Measurements from ENCODE around the gene TBC1D5.
"Not testable (repeated sequence)": the region's sequence is repeated elsewhere in the genome, so short reads cannot be mapped to it uniquely, and the experiment has no call there.

Gene TBC1D5

DNA sequence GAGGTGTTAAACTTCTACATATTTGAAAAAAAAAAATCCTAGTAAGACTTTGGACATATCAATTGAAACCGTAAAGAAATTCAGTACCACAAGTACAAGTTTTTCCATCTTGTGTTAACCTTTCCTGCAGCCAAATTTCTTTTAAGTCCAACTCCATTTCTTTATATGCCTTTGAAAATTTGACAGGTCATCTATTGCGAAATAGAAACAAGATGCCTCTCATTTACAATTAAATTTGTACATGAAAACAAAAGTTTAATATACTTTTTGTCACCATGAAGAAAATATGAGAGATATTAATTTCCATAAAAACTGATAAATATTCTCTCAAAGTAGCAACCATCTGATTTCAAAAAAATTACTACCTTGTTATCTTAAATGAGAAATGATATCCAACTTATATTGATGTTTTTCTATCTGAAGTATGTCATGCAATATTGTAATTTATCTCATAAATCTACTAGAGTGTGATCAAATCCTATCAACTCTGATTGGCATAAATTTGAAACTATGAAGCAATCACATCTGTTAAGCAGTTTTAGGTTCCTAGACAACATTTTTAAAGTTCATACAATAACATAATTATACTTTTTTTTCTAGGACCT, 68.2 kb downstream of the TBC1D5 start:
- Histone ChIP-seq H3K36me3 (no peaks in the 10 kb centered on the region), H3K9me3 (no peaks in the 10 kb centered on the region), H3K27me3 (no peaks in the 10 kb centered on the region), H3K4me3 (no peak overlapping the region), H3K4me1 (peaks cover 0 to 4% (median 0%) of the 10 kb centered on the region in 4 donors), H3K27ac (no peak overlapping the region)
- TF ChIP-seq, protein P1, sequence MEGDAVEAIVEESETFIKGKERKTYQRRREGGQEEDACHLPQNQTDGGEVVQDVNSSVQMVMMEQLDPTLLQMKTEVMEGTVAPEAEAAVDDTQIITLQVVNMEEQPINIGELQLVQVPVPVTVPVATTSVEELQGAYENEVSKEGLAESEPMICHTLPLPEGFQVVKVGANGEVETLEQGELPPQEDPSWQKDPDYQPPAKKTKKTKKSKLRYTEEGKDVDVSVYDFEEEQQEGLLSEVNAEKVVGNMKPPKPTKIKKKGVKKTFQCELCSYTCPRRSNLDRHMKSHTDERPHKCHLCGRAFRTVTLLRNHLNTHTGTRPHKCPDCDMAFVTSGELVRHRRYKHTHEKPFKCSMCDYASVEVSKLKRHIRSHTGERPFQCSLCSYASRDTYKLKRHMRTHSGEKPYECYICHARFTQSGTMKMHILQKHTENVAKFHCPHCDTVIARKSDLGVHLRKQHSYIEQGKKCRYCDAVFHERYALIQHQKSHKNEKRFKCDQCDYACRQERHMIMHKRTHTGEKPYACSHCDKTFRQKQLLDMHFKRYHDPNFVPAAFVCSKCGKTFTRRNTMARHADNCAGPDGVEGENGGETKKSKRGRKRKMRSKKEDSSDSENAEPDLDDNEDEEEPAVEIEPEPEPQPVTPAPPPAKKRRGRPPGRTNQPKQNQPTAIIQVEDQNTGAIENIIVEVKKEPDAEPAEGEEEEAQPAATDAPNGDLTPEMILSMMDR (IDR thresholded peaks at IDR 0.05), result no peak
- no peak for DNase-seq
- intact Hi-C loops (cut with DNase I; ENCODE audit: low total_unique reads), result no loop called here

DNA sequence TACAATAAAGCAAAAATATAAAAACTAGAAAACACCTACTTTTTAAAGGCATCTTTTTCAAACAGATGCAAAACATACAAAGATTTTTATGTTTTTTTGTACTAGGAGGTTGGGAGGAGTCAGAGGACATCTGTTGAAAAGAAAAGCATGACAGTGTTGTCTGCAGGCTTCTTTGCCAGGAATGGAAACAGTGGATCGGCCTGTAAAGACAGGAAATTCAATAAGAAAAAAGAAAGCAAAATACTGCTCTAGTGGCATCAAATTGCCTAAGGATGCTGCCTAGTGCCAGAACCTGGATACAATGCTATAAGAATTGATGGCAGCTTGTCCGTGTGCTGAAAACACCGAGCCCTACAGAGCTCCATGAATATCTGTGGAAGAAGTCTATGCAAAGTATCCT, 69.9 kb downstream of the TBC1D5 start:
- no peak overlapping the region for H3K4me3 ChIP-seq
- no peaks in the 10 kb centered on the region for H3K27me3 ChIP-seq
- no peaks in the 10 kb centered on the region for H3K36me3 ChIP-seq
- TF ChIP-seq, protein P1 (IDR thresholded peaks at IDR 0.05), result no peak
- peaks cover 0 to 4% (median 0%) of the 10 kb centered on the region in 4 donors for H3K4me1 ChIP-seq
- no peak for DNase-seq
- no peak overlapping the region for H3K27ac ChIP-seq
- intact Hi-C loops (cut with DNase I; ENCODE audit: low total_unique reads), result no loop called here
- H3K9me3 ChIP-seq, result no peaks in the 10 kb centered on the region

DNA sequence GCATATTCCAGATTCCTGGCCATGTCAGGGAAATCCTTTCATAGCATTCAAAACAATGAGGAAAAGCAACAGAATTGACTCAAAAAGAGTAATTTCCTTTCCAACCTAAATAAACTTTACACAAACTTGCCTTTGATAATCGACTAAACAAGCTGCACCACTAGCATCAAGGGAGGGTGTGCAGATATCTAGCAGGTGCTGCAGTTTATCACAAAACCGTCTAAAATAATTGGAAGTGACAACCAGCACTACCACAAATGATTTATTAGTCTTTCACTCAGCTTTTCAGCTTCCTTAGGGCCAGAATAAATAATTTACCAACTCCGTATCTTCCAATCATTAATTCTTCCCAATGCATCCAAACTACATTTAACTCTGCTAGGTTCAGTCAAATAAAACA, 71.7 kb downstream of the TBC1D5 start:
- TF ChIP-seq, protein P1 (IDR thresholded peaks at IDR 0.05), result no peak
- Histone ChIP-seq H3K4me1 (peaks cover 0 to 4% (median 0%) of the 10 kb centered on the region in 4 donors), H3K9me3 (no peaks in the 10 kb centered on the region), H3K27ac (no peak overlapping the region), H3K27me3 (no peaks in the 10 kb centered on the region), H3K4me3 (no peak overlapping the region), H3K36me3 (no peaks in the 10 kb centered on the region)
- DNase-seq, result no peak
- intact Hi-C loops (cut with DNase I; ENCODE audit: low total_unique reads), result no loop called here

DNA sequence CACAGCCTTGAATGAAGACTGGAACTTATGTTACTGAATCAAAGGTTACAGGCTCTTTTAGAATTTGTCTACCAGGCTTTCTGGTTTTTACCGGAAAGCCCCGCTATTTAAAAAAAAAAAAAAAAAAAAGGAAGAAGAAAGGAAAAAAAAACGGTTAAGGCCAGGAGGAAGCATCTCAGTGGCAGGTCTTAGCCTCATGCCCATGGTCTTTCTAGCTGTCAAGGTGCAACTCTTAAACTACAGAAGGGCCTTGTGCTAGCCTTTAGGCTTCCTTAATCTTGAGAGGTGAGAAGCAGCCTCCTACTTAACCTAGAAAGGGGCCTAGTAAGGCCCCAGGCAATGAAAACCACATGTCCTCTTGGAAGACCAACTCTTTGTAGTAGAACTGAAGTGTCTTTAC, 77.5 kb downstream of the TBC1D5 start:
- Histone ChIP-seq H3K4me3 (no peak overlapping the region), H3K36me3 (no peaks in the 10 kb centered on the region), H3K9me3 (no peaks in the 10 kb centered on the region), H3K27me3 (no peaks in the 10 kb centered on the region), H3K27ac (no peak overlapping the region), H3K4me1 (no peaks in the 10 kb centered on the region)
- DNase-seq, result no peak
- intact Hi-C loops (cut with DNase I; ENCODE audit: low total_unique reads), result no loop called here
- TF ChIP-seq, protein P1 (IDR thresholded peaks at IDR 0.05), result no peak

DNA sequence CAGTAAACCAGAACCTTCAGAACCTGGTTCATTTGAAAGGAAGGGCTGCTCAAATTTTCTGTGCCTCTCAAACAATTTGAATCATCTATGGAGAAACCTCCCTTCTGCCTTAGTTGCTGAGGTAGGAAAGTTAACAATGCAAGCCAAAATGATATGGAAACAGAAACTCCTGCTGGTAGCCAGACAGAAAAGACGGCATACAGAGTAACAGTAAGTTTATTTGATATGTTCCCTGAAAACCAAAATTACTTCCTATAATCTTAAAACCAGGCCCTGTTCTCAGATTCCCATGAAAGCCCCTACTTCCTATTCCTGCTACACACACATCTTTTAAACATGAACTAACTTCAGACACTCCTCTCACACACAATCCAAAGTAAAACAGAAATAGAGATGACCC, 86.2 kb downstream of the TBC1D5 start:
- TF ChIP-seq, protein P1 (IDR thresholded peaks at IDR 0.05), result no peak
- H3K27ac ChIP-seq, result no peak overlapping the region
- H3K9me3 ChIP-seq, result no peaks in the 10 kb centered on the region
- DNase-seq, result no peak
- H3K27me3 ChIP-seq, result no peaks in the 10 kb centered on the region
- no peaks in the 10 kb centered on the region for H3K36me3 ChIP-seq
- no peak overlapping the region for H3K4me3 ChIP-seq
- no peaks in the 10 kb centered on the region for H3K4me1 ChIP-seq
- intact Hi-C loops (cut with DNase I; ENCODE audit: low total_unique reads), result no loop called here

DNA sequence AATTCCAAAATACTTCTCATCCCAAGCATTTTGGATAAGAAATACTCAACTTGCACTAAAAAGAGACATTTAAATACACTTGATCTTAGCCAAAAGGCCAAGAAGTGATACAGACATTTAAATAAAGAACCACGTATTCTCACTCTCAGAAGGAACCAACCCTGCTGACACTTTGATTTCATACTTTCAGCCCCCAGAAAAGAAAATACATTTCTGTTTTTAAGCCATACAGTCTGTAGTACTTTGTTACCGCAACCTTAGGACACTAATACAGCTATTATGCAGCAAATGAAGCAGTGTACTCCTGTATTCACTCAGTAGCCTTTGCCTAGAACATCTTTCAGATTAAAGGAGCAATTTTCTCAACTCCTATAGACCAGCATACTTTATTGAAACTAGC, 86.7 kb downstream of the TBC1D5 start:
- Histone ChIP-seq H3K36me3 (no peaks in the 10 kb centered on the region), H3K27me3 (no peaks in the 10 kb centered on the region), H3K4me3 (no peak overlapping the region), H3K27ac (no peak overlapping the region), H3K9me3 (no peaks in the 10 kb centered on the region), H3K4me1 (no peaks in the 10 kb centered on the region)
- TF ChIP-seq, protein P1 (IDR thresholded peaks at IDR 0.05), result no peak
- no peak for DNase-seq
- intact Hi-C loops (cut with DNase I; ENCODE audit: low total_unique reads), result no loop called here

DNA sequence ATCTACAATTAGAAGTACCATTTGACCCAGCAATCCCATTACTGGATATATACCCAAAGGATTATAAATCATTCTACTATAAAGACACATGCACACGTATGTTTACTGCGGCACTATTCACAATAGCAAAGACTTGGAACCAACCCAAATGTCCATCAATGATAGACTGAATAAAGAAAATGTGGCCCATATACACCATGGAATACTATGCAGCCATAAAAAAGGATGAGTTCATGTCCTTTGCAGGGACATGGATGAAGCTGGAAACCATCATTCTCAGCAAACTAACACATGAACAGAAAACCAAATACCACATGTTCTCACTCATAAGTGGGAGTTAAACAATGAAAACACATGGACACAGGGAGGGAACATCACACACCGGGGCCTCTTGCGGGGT, 92.7 kb downstream of the TBC1D5 start:
- H3K36me3 ChIP-seq; H3K27ac ChIP-seq; DNase-seq; intact Hi-C loops (cut with DNase I; ENCODE audit: low total_unique reads); H3K27me3 ChIP-seq; H3K4me3 ChIP-seq; H3K4me1 ChIP-seq; H3K9me3 ChIP-seq: not testable (repeated sequence)

DNA sequence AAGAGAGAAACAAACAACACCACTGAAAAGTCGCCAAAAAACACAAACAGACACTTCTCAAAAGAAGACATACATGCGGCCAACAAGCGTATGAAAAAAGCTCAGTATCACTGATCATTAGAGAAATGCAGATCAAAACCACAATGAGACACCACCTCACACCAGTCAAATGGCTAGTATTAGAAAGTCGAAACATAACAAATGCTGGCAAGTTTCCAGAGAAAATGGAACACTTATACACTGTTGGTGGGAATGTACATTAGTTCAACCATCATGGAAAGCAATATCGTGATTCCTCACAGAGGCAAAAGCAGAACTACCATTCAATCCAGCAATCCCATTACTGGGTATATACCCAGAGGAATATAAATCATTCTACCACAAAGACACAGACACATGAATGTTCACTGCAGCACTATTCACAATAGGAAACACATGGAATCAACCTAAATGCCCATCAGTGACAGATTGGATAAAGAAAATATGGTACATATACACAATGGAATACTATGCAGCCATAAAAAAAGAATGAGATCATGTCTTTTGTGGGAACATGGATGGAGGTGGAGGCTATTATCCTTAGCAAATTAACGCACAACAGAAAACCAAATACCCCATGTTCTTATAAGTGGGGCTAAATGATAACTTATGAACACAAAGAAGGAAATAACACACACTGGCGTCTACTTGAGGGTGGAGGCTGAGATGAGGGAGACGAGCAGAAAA, 93.6 kb downstream of the TBC1D5 start:
- DNase-seq; H3K27ac ChIP-seq; H3K36me3 ChIP-seq; intact Hi-C loops (cut with DNase I; ENCODE audit: low total_unique reads); H3K9me3 ChIP-seq; H3K4me3 ChIP-seq; H3K27me3 ChIP-seq: not testable (repeated sequence)
- H3K4me1 ChIP-seq, result peaks cover 0 to 17% (median 1%) of the 10 kb centered on the region in 4 donors
